ENCODE measurements around the gene FAM107B.

Gene FAM107B

GRCh38 chr10:14701466-14701865 is 73.2 kb downstream of the FAM107B start:
- Histone ChIP-seq H3K9me3 (ENCODE audit: insufficient read depth, low read depth, low read length) (no peaks in the 10 kb centered on the region), H3K27me3 (ENCODE audit: insufficient read depth, low read length) (no peaks in the 10 kb centered on the region), H3K4me3 (ENCODE audit: low read length) (no peak overlapping the region), H3K4me1 (ENCODE audit: insufficient read depth, low read length) (no peaks in the 10 kb centered on the region), H3K27ac (ENCODE audit: low read depth, low read length) (no peak overlapping the region), H3K9ac (ENCODE audit: low read depth, low read length) (no peak overlapping the region), H3K36me3 (ENCODE audit: insufficient read depth, low read length) (no peaks in the 10 kb centered on the region)
- WGBS, result 94% methylated on average over 7 of the region's 7 CpGs

GRCh38 chr10:14700546-14700945 is 74.2 kb downstream of the FAM107B start:
- Histone ChIP-seq H3K27me3 (ENCODE audit: insufficient read depth, low read length) (no peaks in the 10 kb centered on the region), H3K4me3 (ENCODE audit: low read length) (no peak overlapping the region), H3K36me3 (ENCODE audit: insufficient read depth, low read length) (no peaks in the 10 kb centered on the region), H3K4me1 (ENCODE audit: insufficient read depth, low read length) (no peaks in the 10 kb centered on the region), H3K9ac (ENCODE audit: low read depth, low read length) (no peak overlapping the region), H3K9me3 (ENCODE audit: insufficient read depth, low read depth, low read length) (no peaks in the 10 kb centered on the region), H3K27ac (ENCODE audit: low read depth, low read length) (no peak overlapping the region)
- 0% methylated on average over 1 of the region's 1 CpG for WGBS

DNA sequence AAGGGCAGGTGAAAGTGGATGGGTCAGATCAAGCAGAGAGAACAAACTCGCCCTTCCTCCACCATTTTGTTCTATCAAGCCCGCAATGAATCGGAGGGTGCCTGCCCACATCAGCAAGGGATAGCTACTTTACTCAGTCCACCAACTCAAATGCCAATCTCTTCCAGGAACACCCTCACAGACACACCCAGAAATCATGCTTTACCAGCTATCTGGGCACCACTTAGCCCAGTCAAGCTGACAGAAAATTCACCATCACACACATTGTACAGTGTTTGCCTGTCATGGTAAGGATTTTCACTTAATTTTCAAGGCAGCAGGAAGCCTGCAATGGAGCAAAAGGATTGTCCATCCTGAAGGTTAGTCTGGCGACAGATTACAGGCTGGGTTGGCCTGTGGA is 75.2 kb downstream of the FAM107B start:
- Histone ChIP-seq H3K4me1 (ENCODE audit: insufficient read depth, low read length) (no peaks in the 10 kb centered on the region), H3K9me3 (ENCODE audit: insufficient read depth, low read depth, low read length) (no peaks in the 10 kb centered on the region), H3K4me3 (ENCODE audit: low read length) (no peak overlapping the region), H3K27me3 (ENCODE audit: insufficient read depth, low read length) (no peaks in the 10 kb centered on the region), H3K27ac (ENCODE audit: low read depth, low read length) (no peak overlapping the region), H3K9ac (ENCODE audit: low read depth, low read length) (no peak overlapping the region), H3K36me3 (ENCODE audit: insufficient read depth, low read length) (no peaks in the 10 kb centered on the region)
- WGBS, result 94% methylated on average over 4 of the region's 4 CpGs

DNA sequence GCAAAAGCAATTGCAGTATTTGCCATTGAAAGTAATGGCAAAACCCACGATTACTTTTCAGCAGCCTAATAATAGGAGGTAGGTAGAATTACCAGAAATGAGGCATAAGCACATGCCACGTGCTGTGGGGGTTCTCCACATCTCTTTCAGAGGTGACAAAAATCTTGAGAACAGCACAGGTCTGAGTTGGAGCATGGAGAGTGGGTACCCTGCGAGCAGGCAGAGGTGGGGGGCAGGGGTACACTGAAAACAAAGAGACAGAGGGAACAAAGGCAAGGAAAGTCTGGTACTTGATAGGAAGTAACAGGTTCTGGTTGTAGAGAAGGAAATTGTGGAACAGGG is 75.9 kb downstream of the FAM107B start:
- Histone ChIP-seq H3K27me3 (ENCODE audit: insufficient read depth, low read length) (no peaks in the 10 kb centered on the region), H3K9me3 (ENCODE audit: insufficient read depth, low read depth, low read length) (no peaks in the 10 kb centered on the region), H3K36me3 (ENCODE audit: insufficient read depth, low read length) (no peaks in the 10 kb centered on the region), H3K4me1 (ENCODE audit: insufficient read depth, low read length) (no peaks in the 10 kb centered on the region), H3K4me3 (ENCODE audit: low read length) (no peak overlapping the region), H3K9ac (ENCODE audit: low read depth, low read length) (no peak overlapping the region), H3K27ac (ENCODE audit: low read depth, low read length) (no peak overlapping the region)
- WGBS, result 61% methylated on average over 3 of the region's 3 CpGs

DNA sequence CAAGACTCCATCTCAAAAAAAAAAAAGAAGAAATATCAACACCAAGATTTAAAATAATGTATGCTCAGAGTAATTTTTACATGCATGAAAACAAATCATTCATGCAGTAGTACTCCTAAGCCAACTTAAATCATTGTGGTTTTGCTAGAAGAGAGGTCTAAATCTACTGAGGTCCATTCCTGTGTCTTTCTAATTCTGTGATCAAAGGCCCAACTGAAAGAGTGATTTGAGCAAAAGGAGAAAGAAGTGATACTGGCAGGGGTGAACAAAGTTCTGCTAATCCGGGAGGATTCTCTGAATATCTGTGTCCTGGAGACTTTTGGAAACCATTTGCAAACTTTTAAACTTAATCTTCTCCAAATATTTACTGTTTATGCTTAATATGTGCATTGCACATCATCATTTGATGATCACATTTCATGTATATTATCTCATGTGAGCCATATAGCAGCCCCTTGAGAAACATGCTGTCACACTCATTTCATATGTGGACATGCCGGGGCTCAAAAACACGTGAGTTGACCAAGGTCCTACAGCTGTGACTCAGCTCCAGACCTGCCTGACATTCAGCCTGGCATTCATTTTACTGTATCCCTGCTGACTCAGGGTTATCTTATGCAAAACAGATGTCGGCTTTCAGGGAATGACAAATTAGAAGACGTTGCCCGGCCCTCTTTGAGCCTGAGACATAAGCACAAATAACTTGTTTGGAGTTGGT is 76.4 kb downstream of the FAM107B start:
- Histone ChIP-seq H3K27me3 (ENCODE audit: insufficient read depth, low read length) (no peaks in the 10 kb centered on the region), H3K4me3 (ENCODE audit: low read length) (no peak overlapping the region), H3K9me3 (ENCODE audit: insufficient read depth, low read depth, low read length) (no peaks in the 10 kb centered on the region), H3K27ac (ENCODE audit: low read depth, low read length) (no peak overlapping the region), H3K9ac (ENCODE audit: low read depth, low read length) (no peak overlapping the region), H3K4me1 (ENCODE audit: insufficient read depth, low read length) (no peaks in the 10 kb centered on the region), H3K36me3 (ENCODE audit: insufficient read depth, low read length) (no peaks in the 10 kb centered on the region)
- WGBS, result 65% methylated on average over 6 of the region's 6 CpGs

DNA sequence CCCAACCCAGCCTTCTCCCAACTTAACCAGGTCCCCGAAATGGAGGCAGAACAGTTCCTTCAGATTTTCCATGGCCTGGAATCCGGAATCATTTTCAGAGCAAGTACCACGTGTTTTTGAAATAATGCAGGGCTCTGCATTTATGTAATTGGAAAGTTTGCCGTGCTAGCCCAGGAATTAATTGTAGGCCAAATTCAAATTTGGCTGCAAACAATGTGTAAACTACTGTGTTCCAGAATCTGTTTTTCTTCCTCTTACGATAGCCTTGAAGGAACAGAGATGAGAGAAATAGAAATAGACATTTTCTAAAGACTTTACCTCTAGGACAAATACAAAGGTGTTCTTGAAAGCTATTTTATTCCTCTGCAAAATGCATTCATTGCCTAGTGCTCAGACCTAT is 77.4 kb downstream of the FAM107B start:
- H3K27ac ChIP-seq (ENCODE audit: low read depth, low read length), result no peak overlapping the region
- WGBS, result 93% methylated on average over 5 of the region's 5 CpGs

GRCh38 chr10:14696821-14697220 is 77.9 kb downstream of the FAM107B start:
- H3K36me3 ChIP-seq (ENCODE audit: insufficient read depth, low read length), result no peaks in the 10 kb centered on the region
- no peak overlapping the region for H3K27ac ChIP-seq (ENCODE audit: low read depth, low read length)
- H3K9ac ChIP-seq (ENCODE audit: low read depth, low read length), result no peak overlapping the region
- H3K4me1 ChIP-seq (ENCODE audit: insufficient read depth, low read length), result no peaks in the 10 kb centered on the region
- no peak overlapping the region for H3K4me3 ChIP-seq (ENCODE audit: low read length)
- 82% methylated on average over 5 of the region's 5 CpGs for WGBS
- H3K27me3 ChIP-seq (ENCODE audit: insufficient read depth, low read length), result no peaks in the 10 kb centered on the region
- no peaks in the 10 kb centered on the region for H3K9me3 ChIP-seq (ENCODE audit: insufficient read depth, low read depth, low read length)

More for the DNA sequence above, 77.4 kb downstream of the FAM107B start:
- no peaks in the 10 kb centered on the region for H3K9me3 ChIP-seq (ENCODE audit: insufficient read depth, low read depth, low read length)
- H3K9ac ChIP-seq (ENCODE audit: low read depth, low read length), result no peak overlapping the region
- no peaks in the 10 kb centered on the region for H3K36me3 ChIP-seq (ENCODE audit: insufficient read depth, low read length)
- H3K4me3 ChIP-seq (ENCODE audit: low read length), result no peak overlapping the region
- no peaks in the 10 kb centered on the region for H3K27me3 ChIP-seq (ENCODE audit: insufficient read depth, low read length)
- H3K4me1 ChIP-seq (ENCODE audit: insufficient read depth, low read length), result no peaks in the 10 kb centered on the region

DNA sequence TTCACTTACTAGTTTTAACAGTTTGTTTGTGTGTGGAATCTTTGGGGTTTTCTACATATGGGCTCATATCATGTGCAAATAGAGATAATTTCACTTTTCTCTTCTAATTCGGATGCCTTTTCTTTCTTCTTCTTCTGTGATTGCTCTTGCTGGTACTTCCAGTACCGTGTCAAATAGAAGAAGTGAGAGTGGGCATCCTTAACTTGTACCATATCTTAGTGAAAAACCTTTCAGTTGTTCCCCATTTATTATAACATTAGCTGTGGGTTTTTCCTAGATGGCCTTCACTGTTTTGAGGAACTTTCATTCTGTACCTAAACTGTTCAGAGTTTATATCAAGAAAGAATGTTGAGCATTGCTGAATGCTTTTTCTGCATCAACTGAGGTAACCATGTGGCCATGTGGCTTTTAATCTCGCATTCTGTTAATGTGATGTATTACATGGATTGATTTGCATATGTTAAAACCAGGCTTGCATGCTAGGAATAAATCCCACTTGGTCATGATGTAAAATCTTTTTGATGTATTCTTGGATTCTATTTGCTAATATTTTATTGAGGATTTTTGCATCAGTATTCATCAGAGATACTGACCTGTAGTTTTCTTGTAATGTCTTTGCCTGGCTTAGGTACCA is 78.7 kb downstream of the FAM107B start:
- Histone ChIP-seq H3K36me3 (ENCODE audit: insufficient read depth, low read length) (no peaks in the 10 kb centered on the region), H3K27me3 (ENCODE audit: insufficient read depth, low read length) (no peaks in the 10 kb centered on the region), H3K9me3 (ENCODE audit: insufficient read depth, low read depth, low read length) (no peaks in the 10 kb centered on the region), H3K4me3 (ENCODE audit: low read length) (no peak overlapping the region), H3K9ac (ENCODE audit: low read depth, low read length) (no peak overlapping the region), H3K27ac (ENCODE audit: low read depth, low read length) (no peak overlapping the region), H3K4me1 (ENCODE audit: insufficient read depth, low read length) (no peaks in the 10 kb centered on the region)
- 94% methylated on average over 1 of the region's 3 CpGs for WGBS

- no CpG with 5 or more reads among the region's 2 CpGs for WGBS
- no peak overlapping the region for H3K27ac ChIP-seq (ENCODE audit: low read depth, low read length)
- no peaks in the 10 kb centered on the region for H3K27me3 ChIP-seq (ENCODE audit: insufficient read depth, low read length)
- no peak overlapping the region for H3K4me3 ChIP-seq (ENCODE audit: low read length)
- H3K9ac ChIP-seq (ENCODE audit: low read depth, low read length), result no peak overlapping the region
- no peaks in the 10 kb centered on the region for H3K4me1 ChIP-seq (ENCODE audit: insufficient read depth, low read length)
- H3K9me3 ChIP-seq (ENCODE audit: insufficient read depth, low read depth, low read length), result no peaks in the 10 kb centered on the region
- no peaks in the 10 kb centered on the region for H3K36me3 ChIP-seq (ENCODE audit: insufficient read depth, low read length)
These were observed 80.8 kb downstream of the FAM107B start for GRCh38 chr10:14693891-14694290.

GRCh38 chr10:14692344-14693076 is 82.2 kb downstream of the FAM107B start:
- Histone ChIP-seq H3K4me3 (ENCODE audit: low read length) (no peak overlapping the region), H3K27ac (ENCODE audit: low read depth, low read length) (no peak overlapping the region), H3K9me3 (ENCODE audit: insufficient read depth, low read depth, low read length) (no peaks in the 10 kb centered on the region), H3K27me3 (ENCODE audit: insufficient read depth, low read length) (no peaks in the 10 kb centered on the region), H3K9ac (ENCODE audit: low read depth, low read length) (no peak overlapping the region), H3K4me1 (ENCODE audit: insufficient read depth, low read length) (no peaks in the 10 kb centered on the region), H3K36me3 (ENCODE audit: insufficient read depth, low read length) (no peaks in the 10 kb centered on the region)
- 79% methylated on average over 15 of the region's 16 CpGs for WGBS

GRCh38 chr10:14691359-14691758 is 83.3 kb downstream of the FAM107B start:
- Histone ChIP-seq H3K4me1 (ENCODE audit: insufficient read depth, low read length) (no peaks in the 10 kb centered on the region), H3K27ac (ENCODE audit: low read depth, low read length) (no peak overlapping the region), H3K36me3 (ENCODE audit: insufficient read depth, low read length) (no peaks in the 10 kb centered on the region), H3K27me3 (ENCODE audit: insufficient read depth, low read length) (no peaks in the 10 kb centered on the region), H3K9me3 (ENCODE audit: insufficient read depth, low read depth, low read length) (no peaks in the 10 kb centered on the region), H3K4me3 (ENCODE audit: low read length) (no peak overlapping the region), H3K9ac (ENCODE audit: low read depth, low read length) (no peak overlapping the region)
- 90% methylated on average over 8 of the region's 8 CpGs for WGBS
